IPS DF 6.9 (cell line): ENCODE results near the gene CCDC146.
"Not testable (repeated sequence)": the region's sequence is repeated elsewhere in the genome, so short reads cannot be mapped to it uniquely, and the experiment has no call there.

Experiments
- DNase-seq: peaks from one replicate; pipeline ENCODE4 v3.0.0-alpha.2; 2013; ENCODE audit warnings: low read depth, low spot score
- H3K27ac ChIP-seq: one replicate; pipeline ENCODE4 v1.5.1; 2013; ENCODE audit warnings: low read length, control low read depth
- H3K27me3 ChIP-seq: 2 replicates; pipeline ENCODE4 v1.6.1; 2013; ENCODE audit warnings: mild to moderate bottlenecking, low read length; ENCODE audit not compliant: control insufficient read depth, insufficient read depth
- H3K36me3 ChIP-seq: 2 replicates; pipeline ENCODE4 v1.6.1; 2013; ENCODE audit warnings: low read length; ENCODE audit not compliant: control insufficient read depth, insufficient read depth
- H3K4me1 ChIP-seq: 2 replicates; pipeline ENCODE4 v1.6.1; 2013; ENCODE audit warnings: low read length; ENCODE audit not compliant: control insufficient read depth, insufficient read depth
- H3K4me3 ChIP-seq: 2 replicates; pipeline ENCODE4 v1.5.1; 2013; ENCODE audit warnings: mild to moderate bottlenecking, low read length
- H3K9me3 ChIP-seq: 2 replicates; pipeline ENCODE4 v1.6.1; 2013; ENCODE audit warnings: low read length, inconsistent platforms; ENCODE audit not compliant: control insufficient read depth, insufficient read depth
- WGBS: extraction: QIAGEN DNeasy Blood & Tissue Kit; methylation state at CpG from one replicate; pipeline ENCODE4 v1.1.7; 2013; ENCODE audit warnings: mixed read lengths, missing lambda C conversion rate; ENCODE audit not compliant: insufficient read length, insufficient coverage; 5-methylcytosine and 5-hydroxymethylcytosine counted together

Gene CCDC146

GRCh38 chr7:77105904-77106303 is 16.5 kb upstream of the CCDC146 start:
- not testable (repeated sequence) for H3K4me3 ChIP-seq, H3K9me3 ChIP-seq, H3K4me1 ChIP-seq, DNase-seq, H3K27ac ChIP-seq, H3K36me3 ChIP-seq, H3K27me3 ChIP-seq
- no CpG with 5 or more reads among the region's 3 CpGs for WGBS

DNA sequence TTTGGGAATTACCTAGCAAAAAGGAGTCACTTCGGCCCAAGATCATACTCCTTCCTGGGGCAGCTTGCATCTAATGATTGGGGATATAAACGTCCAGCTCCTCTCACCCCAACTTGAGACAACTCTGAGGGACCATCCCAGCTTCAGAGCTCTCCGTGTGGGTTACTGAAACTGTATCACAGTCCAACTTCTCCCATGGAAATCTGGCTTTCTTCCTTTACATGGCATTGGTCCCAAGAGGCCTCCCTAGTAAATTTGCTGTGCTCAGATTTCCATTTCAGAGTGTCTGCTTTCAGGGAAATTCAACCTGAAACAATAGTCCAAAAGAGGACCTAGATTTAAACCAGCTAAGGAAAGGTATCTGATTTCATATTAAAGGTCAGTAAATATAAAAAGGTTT is 14.8 kb upstream of the CCDC146 start:
- no CpG with 5 or more reads among the region's 3 CpGs for WGBS
- H3K27me3 ChIP-seq, DNase-seq, H3K9me3 ChIP-seq, H3K27ac ChIP-seq, H3K36me3 ChIP-seq, H3K4me1 ChIP-seq, H3K4me3 ChIP-seq: not testable (repeated sequence)

GRCh38 chr7:77108362-77108761 is 14.1 kb upstream of the CCDC146 start:
- H3K4me3 ChIP-seq, H3K27ac ChIP-seq, H3K9me3 ChIP-seq, DNase-seq, H3K4me1 ChIP-seq, H3K27me3 ChIP-seq, H3K36me3 ChIP-seq: not testable (repeated sequence)
- whole genome bisulfite sequencing: no CpG with 5 or more reads among the region's 1 CpG

DNA sequence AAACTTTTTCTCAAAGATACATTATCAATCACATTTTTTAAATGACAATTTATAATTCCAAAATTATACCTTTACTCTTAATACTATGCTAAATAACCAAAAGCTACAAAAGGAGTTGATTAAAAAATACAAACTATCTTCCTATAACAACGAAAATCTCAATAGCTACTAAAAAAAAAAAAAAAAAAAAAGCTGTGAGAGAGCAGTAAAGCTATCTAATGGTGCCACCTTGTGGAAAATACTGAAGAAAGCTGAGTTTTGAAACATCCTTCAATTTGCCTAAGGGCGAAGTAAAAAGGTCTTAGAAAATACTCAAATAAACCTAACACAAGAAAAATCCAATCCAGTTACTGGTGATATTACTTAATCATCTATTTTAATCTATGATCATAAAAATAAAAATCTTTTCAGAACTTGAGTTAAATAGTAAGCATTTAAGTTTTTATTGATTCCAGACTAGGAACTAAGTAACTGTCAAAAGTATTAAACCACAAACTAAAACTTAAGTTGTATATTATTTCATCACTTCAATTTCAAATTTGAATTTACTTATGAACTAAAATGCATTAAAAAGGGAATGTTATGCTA is 9.6 kb upstream of the CCDC146 start:
- not testable (repeated sequence) for H3K4me1 ChIP-seq, DNase-seq, H3K36me3 ChIP-seq, H3K27ac ChIP-seq, H3K4me3 ChIP-seq, H3K27me3 ChIP-seq, H3K9me3 ChIP-seq
- no CpG with 5 or more reads among the region's 2 CpGs for WGBS

DNA sequence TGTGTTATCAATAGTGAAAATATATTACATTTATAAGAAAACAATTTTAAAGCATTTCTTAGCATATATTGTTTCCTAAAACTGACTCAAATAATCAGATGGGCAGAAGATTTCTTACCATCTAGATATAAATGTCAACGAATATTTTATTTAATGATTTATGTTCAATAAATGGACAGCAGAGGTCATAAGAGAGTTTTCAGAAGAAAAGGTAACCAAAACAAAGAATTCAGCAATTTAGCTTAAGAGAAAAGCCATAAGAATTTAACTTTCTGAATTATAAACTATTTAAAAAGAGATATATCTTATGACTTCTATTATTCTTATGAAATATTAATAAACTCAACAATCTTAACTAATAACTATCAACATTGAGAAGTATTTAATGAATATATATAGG is 3.1 kb downstream of the CCDC146 start:
- H3K27ac ChIP-seq, DNase-seq, H3K27me3 ChIP-seq, H3K9me3 ChIP-seq, H3K36me3 ChIP-seq, H3K4me1 ChIP-seq, H3K4me3 ChIP-seq: not testable (repeated sequence)
- WGBS: no CpG with 5 or more reads among the region's 1 CpG

- not testable (repeated sequence) for H3K4me3 ChIP-seq, H3K9me3 ChIP-seq, H3K36me3 ChIP-seq, DNase-seq, H3K4me1 ChIP-seq, H3K27me3 ChIP-seq, H3K27ac ChIP-seq
- WGBS: no CpG with 5 or more reads among the region's 9 CpGs
Observed at GRCh38 chr7:77127009-77127408, 4.6 kb downstream of the CCDC146 start.

- not testable (repeated sequence) for H3K36me3 ChIP-seq, H3K4me3 ChIP-seq, H3K27me3 ChIP-seq, H3K27ac ChIP-seq, H3K9me3 ChIP-seq, H3K4me1 ChIP-seq, DNase-seq
- no CpG with 5 or more reads among the region's 7 CpGs for WGBS
Observed at GRCh38 chr7:77128582-77129410, 6.4 kb downstream of the CCDC146 start.

- H3K9me3 ChIP-seq, H3K36me3 ChIP-seq, H3K27me3 ChIP-seq, H3K4me1 ChIP-seq, H3K4me3 ChIP-seq, H3K27ac ChIP-seq, DNase-seq: not testable (repeated sequence)
- no CpG with 5 or more reads among the region's 3 CpGs for WGBS
Observed at GRCh38 chr7:77131781-77132180, 9.4 kb downstream of the CCDC146 start.

DNA sequence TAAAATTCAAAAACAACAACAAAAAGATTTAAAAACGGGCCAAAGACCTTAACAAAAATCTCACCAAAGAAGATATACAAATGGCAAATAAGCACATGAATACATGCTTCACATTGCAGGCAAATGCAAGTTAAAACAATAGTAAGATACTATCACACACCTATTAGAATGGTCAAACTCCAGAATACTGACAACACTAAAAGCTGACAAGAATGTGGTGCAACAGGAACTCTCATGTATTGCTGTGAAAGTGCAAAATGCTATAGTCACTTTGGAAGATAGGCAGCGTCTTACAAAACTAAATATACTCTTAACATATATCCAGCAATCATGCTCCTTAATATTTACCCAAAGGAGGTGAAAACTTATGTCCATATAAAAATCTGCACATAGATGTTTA is 16.3 kb downstream of the CCDC146 start:
- not testable (repeated sequence) for H3K27me3 ChIP-seq, H3K4me1 ChIP-seq, H3K36me3 ChIP-seq, H3K4me3 ChIP-seq, DNase-seq, H3K27ac ChIP-seq, H3K9me3 ChIP-seq
- no CpG with 5 or more reads among the region's 2 CpGs for WGBS

DNA sequence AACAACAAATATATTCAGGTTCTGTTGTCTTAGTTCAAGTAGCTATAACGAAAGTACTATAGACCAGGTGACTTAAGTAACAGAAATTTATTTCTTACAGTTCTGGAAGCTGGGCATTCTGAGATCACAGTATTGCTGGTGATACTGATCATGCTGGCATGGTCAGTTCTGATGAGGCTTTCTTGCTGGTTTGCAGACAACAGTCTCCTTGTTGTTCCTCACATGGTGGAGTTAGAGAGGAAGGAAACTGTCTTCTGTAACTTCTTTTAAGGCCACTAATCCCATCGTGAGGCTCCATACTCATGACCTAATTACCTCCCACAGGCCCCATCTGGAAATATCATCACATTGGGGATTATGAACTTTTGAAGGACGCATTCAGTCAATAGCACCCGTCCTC is 17.9 kb downstream of the CCDC146 start:
- not testable (repeated sequence) for DNase-seq, H3K36me3 ChIP-seq, H3K27ac ChIP-seq, H3K9me3 ChIP-seq, H3K4me1 ChIP-seq, H3K27me3 ChIP-seq, H3K4me3 ChIP-seq
- WGBS: no CpG with 5 or more reads among the region's 4 CpGs

DNA sequence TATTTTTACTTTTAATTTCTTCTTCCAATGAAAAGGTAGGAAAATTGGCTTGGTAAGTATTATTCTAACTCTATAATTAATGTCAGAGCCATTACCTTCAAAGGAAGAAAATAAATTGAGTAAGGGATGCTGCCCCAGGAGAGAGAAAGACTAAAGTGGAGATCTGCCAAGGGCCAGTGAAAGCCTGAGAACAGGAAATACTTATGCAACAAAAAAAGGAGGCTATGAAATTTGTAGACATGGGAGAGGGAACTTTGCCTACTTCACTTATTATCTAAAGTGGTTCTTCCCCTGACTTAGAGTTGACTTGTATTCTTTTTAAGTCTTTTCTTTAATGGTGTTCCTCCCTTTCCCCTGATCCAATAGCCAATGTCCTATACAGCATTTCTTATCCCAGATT is 29.8 kb downstream of the CCDC146 start:
- not testable (repeated sequence) for DNase-seq, H3K36me3 ChIP-seq, H3K27ac ChIP-seq, H3K9me3 ChIP-seq, H3K4me1 ChIP-seq, H3K4me3 ChIP-seq, H3K27me3 ChIP-seq
